Right lung (tissue), 10 donors: ENCODE data around the gene SNX4. TPM values are rescaled to one million over a fixed set of nuclear protein-coding genes. Genes with fewer than 3 reads are reported as not detected.
"Not testable (repeated sequence)": the region's sequence is repeated elsewhere in the genome, so short reads cannot be mapped to it uniquely, and the experiment has no call there.

Experiments used
- DNase-seq, 2 donors: peaks; one replicate each; pipeline ENCODE4 v3.0.0-alpha.2; 2013
- long read RNA-seq, 8 donors: transcript quantifications; one replicate each; lab custom pipeline, GENCODE V29; 2026
- polyA plus RNA-seq, 5 donors: library from polyadenylated mRNA; unstranded; fragments of 120-200 nt; gene quantifications; one replicate each; pipeline versions ENCODE4 v1.2.1 to v1.2.3, GENCODE V29; 2013; ENCODE audit warnings: inconsistent platforms in 1 of 5, low replicate concordance in 1 of 5; ENCODE audit not compliant: insufficient read length in 5 of 5, insufficient read depth in 1 of 5

Gene SNX4
- polyA plus RNA-seq: 10 to 100 TPM; 47.1 to 61.6 (median 60.8) TPM
- long read RNA-seq, donor 1, transcript SNX4-201 (14 exons, 2,513 nt): major isoform, 14 of 28 reads
- long read RNA-seq, donor 1, partial matches to known transcripts: 7 of 28 reads
- long read RNA-seq, donor 1, other reads (novel, unspliced or antisense): 7 of 28 reads
- long read RNA-seq, donor 2, partial matches to known transcripts: 0 of 4 reads
- long read RNA-seq, donor 2, other reads (novel, unspliced or antisense): 0 of 4 reads
- long read RNA-seq, donor 3, transcript SNX4-201 (14 exons, 2,513 nt): major isoform, 11 of 11 reads
- long read RNA-seq, donor 3, partial matches to known transcripts: 0 of 11 reads
- long read RNA-seq, donor 3, other reads (novel, unspliced or antisense): 0 of 11 reads
- long read RNA-seq, donor 4, transcript SNX4-201 (14 exons, 2,513 nt): major isoform, 6 of 6 reads
- long read RNA-seq, donor 4, partial matches to known transcripts: 0 of 6 reads
- long read RNA-seq, donor 4, other reads (novel, unspliced or antisense): 0 of 6 reads
- long read RNA-seq, donor 5, transcript SNX4-201 (14 exons, 2,513 nt): major isoform, 17 of 28 reads
- long read RNA-seq, donor 5, partial matches to known transcripts: 11 of 28 reads
- long read RNA-seq, donor 5, other reads (novel, unspliced or antisense): 0 of 28 reads
- long read RNA-seq, donor 6, transcript SNX4-201 (14 exons, 2,513 nt): major isoform, 17 of 17 reads
- long read RNA-seq, donor 6, partial matches to known transcripts: 0 of 17 reads
- long read RNA-seq, donor 6, other reads (novel, unspliced or antisense): 0 of 17 reads
- long read RNA-seq, donor 7, transcript SNX4-201 (14 exons, 2,513 nt): major isoform, 24 of 24 reads
- long read RNA-seq, donor 7, partial matches to known transcripts: 0 of 24 reads
- long read RNA-seq, donor 7, other reads (novel, unspliced or antisense): 0 of 24 reads
- long read RNA-seq, donor 8, transcript SNX4-201 (14 exons, 2,513 nt): major isoform, 5 of 5 reads
- long read RNA-seq, donor 8, partial matches to known transcripts: 0 of 5 reads
- long read RNA-seq, donor 8, other reads (novel, unspliced or antisense): 0 of 5 reads

- DNase-seq: peak; percentile 90 to 91
These were observed at the start of gene SNX4 for GRCh38 chr3:125519678-125520562. Gene SNX4 (minus strand): TSS chr3:125520202. CDS start chr3:125520172, 30 bp downstream.

DNA sequence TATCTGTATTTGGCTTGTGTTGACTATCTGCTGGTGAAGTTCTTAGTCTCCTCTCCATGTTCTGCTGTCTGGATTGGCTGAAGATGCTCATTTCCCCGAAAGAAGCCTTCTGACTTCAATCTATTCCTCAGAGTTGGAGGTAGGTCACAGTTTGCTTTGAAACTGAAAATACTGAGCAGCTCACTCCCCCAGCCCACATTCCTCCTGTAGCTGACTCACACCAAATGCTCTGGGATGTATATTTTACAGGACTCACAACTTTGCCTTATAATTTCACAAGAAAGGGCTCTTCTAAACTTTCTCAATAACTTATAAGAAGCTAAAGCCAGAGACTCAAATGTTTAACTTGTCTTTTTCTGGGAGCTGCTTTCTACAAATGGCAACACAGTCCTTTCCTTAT, 36.3 kb upstream of the SNX4 start:
- DNase-seq: no peak

DNA sequence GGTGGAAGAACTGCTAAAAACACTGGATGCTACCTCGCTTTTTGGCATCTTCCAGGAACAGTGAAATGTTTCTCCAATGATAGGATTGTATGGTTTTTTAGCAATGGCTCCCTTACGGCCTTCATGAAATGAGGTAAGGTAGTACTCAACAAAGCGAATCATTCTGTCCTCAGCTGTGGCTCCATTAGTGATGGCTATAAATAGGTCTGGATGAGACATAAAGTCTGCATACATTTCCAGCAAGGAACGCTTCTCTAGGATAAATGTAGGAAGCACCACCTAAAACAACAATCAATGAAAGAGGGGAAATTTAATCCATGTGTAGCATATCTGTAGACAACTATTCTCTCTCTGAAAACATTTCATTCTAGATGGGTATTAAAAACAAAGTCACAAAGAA, 32.4 kb upstream of the SNX4 start:
- no peak for DNase-seq

GRCh38 chr3:125528920-125529319, 8.9 kb upstream of the SNX4 start:
- DNase-seq: no peak

GRCh38 chr3:125525153-125525552, 5.2 kb upstream of the SNX4 start:
- no peak for DNase-seq

GRCh38 chr3:125520563-125520919, 539 bp upstream of the SNX4 start:
- not testable (repeated sequence) for DNase-seq

DNA sequence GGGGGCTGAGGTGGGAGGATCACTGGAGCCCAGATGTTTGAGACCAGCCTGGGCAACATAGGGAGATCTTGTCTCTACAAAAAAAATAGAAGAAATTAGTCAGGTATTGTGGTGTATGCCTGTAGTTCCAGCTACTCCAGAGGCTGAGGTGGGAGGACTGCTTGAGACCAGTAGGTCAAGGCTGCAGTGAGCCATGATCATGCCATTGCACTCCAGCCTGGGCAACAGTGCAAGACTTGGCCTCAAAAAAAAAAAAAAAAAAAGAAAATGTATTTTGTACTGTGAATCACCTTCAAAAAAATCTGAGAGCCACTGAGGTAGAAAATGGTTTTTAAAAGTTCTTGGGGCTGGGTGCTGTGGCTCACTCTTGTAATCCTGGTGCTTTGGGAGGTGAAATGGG, 4.6 kb downstream of the SNX4 start:
- DNase-seq: no peak

- DNase-seq: no peak
These were observed 6.4 kb downstream of the SNX4 start for GRCh38 chr3:125513490-125514115.

GRCh38 chr3:125512135-125512920, 7.7 kb downstream of the SNX4 start:
- no peak for DNase-seq

DNA sequence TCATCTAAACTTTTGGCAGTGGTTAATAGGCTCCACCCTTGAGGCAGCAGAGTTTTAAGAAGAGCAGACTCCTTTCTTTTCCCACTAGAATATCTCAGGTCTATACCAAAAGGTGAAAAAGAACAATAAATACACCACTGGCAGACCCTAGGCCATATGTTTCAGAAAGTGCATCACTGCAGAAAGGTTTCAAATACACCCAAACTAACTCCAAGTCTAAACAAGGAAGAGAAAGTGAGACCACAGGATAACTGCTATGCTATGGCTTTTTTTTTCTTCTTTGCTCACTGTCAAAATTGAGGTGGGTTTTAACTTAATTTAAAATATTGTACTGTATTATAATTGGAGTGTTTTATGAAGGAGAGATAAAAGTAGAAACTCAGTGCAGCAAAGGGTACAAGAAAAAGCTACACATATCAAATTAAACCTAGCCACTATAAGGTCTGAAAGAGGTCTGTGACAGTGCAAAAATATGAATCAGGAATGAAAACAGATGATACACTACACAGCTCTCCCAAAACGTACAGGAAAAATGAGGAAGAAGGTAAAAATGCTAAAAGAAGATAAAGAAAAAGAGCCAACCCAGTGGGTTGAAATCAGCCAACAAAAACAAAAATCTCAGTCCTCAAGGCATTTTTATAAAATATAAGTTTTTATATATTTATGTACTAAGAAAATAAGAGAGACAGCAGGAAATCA, 8.4 kb downstream of the SNX4 start:
- DNase-seq: no peak

DNA sequence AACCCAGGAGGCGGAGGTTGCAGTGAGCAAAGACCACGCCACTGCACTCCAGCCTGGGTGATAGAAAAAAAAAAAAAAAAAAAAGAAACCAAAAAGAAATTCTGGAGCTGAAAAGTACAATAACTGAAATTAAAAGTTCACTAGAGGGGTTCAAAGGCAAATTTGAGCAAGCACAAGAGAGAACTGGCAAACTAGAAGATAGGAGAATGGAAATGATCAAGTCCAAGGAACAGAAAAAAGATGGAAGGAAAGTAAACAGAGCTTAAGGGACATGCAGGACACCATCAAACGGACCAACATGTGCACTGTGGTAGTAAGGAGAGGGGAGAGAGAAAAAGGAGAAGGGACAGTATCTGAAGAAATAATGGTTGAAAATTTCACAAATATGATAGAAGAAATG, 12.9 kb downstream of the SNX4 start:
- no peak for DNase-seq

- no peak for DNase-seq
These were observed 21.4 kb downstream of the SNX4 start for GRCh38 chr3:125498630-125499029.

DNA sequence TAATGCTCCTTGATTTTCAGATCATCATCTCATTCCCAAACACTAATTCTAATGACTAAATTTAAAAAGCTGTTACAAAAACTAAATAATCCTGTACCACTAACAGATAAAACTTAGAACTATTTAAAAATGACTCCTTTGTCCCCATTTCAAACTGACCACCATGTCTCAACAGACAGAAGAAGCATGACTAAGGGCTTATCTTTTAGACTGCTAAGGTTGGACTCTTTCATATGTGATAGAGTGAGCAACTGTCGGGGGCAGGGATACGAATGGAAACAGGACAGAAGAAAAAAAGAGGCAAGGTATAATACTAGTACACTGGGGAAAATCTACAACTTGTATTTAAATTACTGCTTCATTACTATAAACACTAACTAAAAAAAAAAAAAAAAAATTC, 23.3 kb downstream of the SNX4 start:
- no peak for DNase-seq

DNA sequence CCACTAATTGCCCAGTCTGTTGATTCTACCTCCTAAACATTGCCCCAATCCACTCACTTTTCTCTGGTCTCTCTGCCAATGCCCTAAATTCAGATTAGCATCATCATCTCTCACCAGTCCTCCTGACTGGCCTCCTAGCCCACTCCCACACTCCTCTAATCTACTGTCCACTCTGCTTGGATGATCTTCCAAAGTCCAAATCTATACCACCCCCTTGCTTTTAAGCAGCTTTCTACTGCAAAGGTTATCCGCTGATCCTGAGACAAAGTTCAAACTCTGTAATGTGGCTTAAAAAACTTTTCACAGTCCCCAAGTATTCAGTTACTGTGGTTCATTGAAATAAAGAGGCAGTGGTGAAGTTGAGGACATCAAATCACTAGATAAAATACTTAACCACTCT, 37.6 kb downstream of the SNX4 start:
- DNase-seq: no peak

DNA sequence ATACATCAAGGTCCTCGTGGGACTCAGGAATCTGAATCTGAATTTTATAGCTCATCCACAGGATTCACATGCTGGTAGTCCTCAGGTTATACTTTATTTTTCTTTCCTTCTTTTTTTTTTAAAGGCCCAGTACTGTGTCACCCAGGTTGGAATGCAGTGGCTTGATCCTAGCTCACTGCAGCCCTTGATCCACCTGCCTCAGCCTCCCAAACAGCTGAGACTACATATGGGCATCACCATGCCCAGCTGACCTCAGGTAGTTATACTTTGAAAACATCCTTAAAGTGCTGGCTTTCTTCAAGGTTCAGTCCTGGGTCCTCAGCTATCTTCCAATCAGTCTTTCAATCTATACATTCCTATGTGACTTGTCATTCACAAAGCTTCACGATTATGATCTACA, 38.2 kb downstream of the SNX4 start:
- DNase-seq: no peak

GRCh38 chr3:125481375-125481759, 38.6 kb downstream of the SNX4 start:
- DNase-seq: not testable (repeated sequence)

DNA sequence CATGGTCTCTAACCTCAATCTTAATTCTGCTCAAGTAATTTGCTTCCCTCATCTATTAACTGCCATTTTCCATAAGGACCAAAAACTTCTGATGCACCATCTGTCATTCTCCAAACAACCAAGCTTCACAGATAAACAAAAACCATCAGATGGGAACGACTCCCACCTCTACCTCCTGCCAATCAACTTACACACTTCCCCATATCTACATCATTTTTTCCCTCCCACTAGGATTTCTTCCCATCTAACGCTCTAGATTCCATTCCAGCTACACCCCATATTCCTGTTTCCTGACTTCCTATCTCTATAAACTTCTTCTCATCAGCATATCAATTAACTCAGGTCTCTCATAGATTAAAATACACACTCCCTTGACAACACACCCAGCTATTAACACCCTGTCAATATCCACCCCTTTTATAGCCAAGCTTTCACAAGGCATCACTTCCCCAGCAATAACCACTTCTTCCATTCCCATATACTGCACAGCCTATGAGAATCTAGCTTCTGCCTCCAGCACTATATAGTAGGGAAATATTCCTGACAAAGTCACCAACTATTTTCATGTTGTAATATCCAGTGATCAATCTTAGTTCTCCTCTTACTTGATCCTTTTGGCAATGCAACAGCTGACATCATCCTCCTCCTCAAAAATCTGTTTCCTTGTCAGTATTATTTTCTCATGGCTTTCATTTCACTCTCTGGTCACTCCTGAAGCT, 39.2 kb downstream of the SNX4 start:
- no peak for DNase-seq

GRCh38 chr3:125479091-125479490, 40.9 kb downstream of the SNX4 start:
- no peak for DNase-seq

DNA sequence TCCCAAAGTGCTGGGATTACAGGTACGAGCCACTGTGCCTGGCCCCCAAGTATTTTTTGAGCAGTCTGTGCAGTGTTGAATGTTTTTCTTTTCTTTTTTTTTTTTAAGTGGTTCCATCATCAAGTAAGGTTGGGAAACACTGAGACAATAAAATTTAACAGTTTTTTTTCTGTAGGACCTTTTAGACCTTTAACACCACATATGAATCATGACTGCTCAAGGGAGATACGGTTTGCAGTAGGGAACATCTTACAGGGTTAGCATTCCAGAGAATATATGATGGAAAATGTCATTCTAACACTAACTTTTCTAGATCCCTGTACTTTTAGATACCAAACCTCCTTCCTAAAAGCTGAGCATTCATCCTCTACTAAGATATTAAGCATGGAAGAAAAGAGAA, 41.7 kb downstream of the SNX4 start:
- DNase-seq: no peak
